NCI-H128 (cell line): ENCODE results near the gene CHD9.

Experiments
- DNase-seq: peaks from one replicate; lab custom pipeline; 2025; ENCODE audit not compliant: unreplicated experiment; lab: John Stamatoyannopoulos, UW

The CHD9 gene

GRCh38 chr16:53091466-53092211 lies 36.8 kb downstream of the CHD9 start:
- no peak for DNase-seq

GRCh38 chr16:53092284-53092683 lies 37.5 kb downstream of the CHD9 start:
- DNase-seq, result no peak

DNA sequence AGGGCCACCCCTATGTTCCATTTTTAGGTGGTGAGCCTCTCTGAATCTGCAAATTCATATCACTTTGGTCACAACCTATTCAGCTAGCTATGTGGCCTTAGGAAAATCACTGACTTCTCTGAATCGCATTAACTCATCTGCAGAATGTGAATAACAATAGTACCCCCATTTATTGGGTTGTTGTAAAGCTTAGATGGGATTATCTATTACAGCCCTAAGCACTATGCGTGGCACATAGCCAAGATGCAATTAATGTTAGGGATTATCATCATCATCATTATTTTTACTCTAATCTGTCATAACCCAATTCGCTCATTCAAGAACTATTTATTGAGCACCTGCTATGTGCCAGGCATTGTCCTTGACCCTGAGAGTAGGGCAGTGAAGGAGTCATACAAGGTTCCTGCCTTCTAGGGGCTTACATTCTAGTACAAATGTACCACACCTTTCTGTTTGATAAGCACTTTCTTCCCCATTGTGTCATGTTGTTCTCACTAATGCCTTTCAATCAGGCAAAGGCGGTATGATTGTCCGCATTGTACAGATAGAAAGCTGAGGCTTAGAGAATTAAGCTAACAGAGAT lies 38.5 kb downstream of the CHD9 start:
- DNase-seq, result no peak

GRCh38 chr16:53094013-53094630 lies 39.3 kb downstream of the CHD9 start:
- DNase-seq, result no peak

DNA sequence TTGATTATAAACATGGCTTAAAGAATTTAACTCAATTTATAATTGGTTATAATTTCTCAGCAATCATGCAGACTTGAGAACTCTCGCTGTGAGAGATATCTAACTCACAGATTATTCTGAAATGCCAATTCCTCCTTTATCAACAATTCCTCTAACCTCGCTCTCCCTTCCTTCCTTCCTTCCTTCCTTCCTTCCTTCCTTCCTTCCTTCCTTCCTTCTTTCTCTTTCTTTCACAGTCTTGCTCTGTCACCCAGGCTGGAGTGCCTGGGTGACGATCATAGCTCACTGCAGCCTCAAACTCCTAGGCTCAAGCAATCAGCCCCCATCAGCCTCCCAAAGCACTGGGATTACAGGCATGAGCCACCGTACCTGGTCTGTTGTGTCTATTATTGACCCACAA lies 42.4 kb downstream of the CHD9 start:
- no peak for DNase-seq

- DNase-seq, result no peak
Observed at GRCh38 chr16:53098526-53099317, 43.9 kb downstream of the CHD9 start.

- DNase-seq, result no peak
Observed at GRCh38 chr16:53099318-53100130, 44.7 kb downstream of the CHD9 start.

GRCh38 chr16:53100131-53100748 lies 45.4 kb downstream of the CHD9 start:
- DNase-seq, result no peak

DNA sequence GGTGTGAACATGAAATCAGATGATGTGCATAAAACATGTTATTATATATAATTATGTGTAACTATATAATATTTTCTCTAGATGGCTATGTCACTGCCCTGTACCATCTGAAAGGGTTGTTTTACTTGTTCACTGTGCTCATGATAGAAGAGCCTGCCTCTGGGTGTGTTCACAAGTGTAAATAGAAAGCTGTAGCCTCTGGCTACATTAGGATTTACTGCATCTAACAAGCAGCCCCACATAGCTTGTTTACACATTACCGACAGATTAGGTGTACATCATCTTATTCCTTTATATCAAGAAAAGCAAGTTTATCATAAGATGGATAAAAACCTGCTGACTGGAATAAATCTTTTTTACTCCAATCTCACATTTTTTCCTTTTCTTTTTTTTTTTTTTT lies 46.1 kb downstream of the CHD9 start:
- no peak for DNase-seq

DNA sequence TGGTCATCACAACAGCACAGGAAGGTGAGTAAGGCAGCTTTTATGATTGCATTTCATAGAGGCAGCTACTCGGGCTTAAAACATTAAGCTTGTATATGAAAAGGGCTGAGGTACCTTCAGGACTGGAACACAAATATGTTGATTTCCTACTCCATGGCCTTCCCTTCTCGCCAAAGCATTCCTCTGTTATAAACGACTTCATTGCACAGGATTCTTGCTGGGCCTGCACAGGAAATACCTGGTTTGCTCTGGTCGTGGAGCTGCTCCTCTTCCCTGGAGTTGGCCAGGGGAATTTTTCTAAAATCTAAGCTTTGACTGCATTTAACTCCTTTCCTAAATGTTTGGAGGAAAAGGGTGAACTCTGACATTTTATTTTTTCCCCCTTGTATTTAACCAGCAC lies 49.0 kb downstream of the CHD9 start:
- no peak for DNase-seq

- no peak for DNase-seq
Observed at GRCh38 chr16:53105565-53105964, 50.8 kb downstream of the CHD9 start.

DNA sequence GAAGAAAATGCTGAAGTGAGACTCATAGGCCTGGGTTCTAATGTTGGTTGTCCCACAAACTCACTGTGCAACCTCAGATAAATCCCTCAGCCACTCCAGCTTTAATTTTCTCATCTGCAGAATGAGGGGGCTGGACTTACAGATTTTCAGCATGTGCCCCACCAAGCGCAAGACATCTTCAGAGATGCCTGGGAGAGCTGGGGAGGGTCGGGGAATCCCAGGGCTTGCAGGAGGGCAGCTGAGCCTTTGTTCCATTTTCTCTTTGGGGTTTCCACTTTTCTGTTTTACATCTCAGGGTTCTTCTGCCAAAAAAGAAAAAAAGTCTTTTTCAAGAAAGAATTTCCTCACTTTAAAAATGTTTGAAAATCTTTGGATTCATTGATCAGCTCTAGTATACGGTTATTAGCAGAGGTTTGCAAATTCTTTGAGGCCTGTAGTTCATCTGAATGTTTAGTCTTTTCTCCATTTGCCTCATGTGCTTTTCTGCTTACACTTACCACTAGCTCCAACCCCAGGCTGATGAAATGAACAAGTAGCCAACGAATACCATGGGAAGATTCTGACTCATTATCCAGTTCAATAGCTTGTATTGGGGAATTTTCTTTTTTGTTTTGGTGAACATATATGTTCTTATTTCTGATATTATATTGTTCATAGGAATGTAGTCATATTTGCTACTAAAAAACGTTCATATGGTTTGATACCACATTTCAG lies 56.4 kb downstream of the CHD9 start:
- no peak for DNase-seq

- no peak for DNase-seq
Observed at GRCh38 chr16:53112015-53112414, 57.2 kb downstream of the CHD9 start.

DNA sequence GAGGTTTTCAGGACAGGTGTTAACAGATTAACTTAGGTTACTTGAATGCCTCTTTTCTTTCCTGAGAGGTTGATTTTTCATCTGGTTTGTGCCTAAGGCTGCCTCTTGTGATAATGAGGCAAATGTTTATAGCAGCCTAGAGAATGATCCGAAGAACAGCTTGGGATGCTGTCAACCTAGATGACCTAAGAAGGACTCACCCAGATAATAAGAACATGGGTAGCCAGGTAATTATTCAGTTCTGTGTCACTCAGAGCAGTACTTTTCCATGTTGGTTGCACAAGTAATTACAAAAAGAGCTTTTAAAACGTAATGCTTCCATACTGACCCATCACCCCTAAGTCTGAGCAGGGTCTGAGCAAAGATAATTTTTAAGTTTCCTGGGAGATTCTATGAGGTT lies 60.3 kb downstream of the CHD9 start:
- no peak for DNase-seq

GRCh38 chr16:53115773-53116172 lies 61.0 kb downstream of the CHD9 start:
- DNase-seq, result no peak

DNA sequence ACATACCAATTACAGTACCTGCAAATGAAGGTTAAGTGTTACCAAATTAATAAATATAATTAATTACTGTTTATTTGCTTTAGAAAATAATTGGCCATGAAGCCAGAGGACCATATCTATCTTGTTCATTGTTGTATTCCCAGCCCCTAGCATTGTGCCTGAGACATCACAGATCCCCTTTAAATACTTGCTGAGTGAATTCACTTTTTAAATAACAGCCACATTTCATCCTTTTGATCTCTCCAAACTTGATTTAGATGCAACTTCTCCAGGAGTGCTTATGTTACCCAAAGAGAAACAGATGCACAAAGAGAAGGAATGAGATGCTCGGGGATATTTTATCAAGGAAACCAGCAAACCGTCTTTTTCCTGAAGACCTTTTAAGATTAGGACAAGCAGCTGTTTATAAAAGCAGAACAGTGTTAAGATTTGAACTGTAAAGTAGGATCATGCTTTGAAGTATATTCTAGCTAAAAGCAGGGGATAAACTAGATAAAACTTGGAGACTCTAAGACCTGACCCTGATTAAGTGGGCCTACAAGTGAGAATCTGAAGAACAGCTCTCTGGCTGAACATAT lies 66.3 kb downstream of the CHD9 start:
- DNase-seq, result no peak

GRCh38 chr16:53121661-53122060 lies 66.9 kb downstream of the CHD9 start:
- no peak for DNase-seq

DNA sequence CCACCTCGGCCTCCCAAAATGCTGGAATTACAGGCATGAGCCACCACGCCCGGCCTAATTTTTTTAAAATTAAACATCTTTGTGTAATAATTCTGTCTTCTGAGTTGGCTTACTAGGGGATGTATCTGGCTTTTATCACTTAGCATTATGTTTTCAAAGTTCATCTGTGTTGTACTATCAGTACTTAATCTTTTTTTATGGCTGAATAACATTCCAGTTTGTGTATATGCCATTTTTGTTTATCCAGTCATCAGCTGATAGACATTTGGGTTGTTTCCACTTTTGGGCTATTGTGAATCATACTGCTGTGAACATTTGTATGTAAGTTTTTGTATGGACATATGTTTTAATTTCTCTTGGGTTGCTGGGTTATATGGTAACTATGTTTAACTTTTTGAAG lies 69.0 kb downstream of the CHD9 start:
- DNase-seq, result no peak

GRCh38 chr16:53126390-53126789 lies 71.6 kb downstream of the CHD9 start:
- DNase-seq, result no peak
